ENCODE results near the gene LZTS2.

The LZTS2 gene

DNA sequence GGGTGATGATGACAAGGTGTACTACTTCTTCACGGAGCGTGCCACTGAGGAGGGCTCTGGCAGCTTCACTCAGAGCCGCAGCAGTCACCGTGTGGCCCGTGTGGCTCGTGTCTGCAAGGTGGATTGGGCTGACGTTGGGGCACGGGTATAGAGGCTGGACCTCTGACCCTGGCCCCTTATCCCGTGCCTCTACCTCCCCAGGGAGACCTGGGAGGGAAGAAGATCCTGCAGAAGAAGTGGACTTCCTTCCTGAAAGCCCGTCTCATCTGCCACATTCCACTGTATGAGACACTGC, 20.8 kb upstream of the LZTS2 start:
- H3K4me3 ChIP-seq (ENCODE audit: low read length) = no peak overlapping the region
- no peak for DNase-seq (ENCODE audit: low read depth)
- no peak for TF ChIP-seq CTCF (conservative IDR thresholded peaks at IDR 0.05; ENCODE audit: low read length)

- TF ChIP-seq CTCF (conservative IDR thresholded peaks at IDR 0.05; ENCODE audit: low read length) = no peak
- no peak for DNase-seq (ENCODE audit: low read depth)
- H3K4me3 ChIP-seq (ENCODE audit: low read length) = no peak overlapping the region
Observed at GRCh38 chr10:100979791-100980272, 19.8 kb upstream of the LZTS2 start.

DNA sequence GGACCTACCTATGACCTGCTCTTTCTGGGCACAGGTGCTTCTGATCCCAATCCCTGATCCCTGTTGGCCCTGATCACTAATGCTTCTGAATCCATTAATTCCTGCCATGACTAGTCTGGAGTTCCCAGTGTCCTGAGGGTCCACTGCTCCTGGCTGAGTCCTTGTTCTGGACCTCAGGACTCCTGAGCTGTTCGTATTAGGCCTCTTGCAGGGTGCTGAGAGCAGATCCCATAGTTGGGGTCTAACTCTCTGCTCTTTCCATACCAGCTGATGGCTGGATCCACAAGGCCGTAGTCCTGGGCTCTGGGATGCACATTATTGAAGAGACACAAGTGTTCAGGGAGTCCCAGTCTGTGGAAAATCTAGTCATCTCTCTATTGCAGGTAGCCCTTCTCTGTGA, 19.3 kb upstream of the LZTS2 start:
- H3K4me3 ChIP-seq (ENCODE audit: low read length) = no peak overlapping the region
- TF ChIP-seq CTCF (conservative IDR thresholded peaks at IDR 0.05; ENCODE audit: low read length) = no peak
- DNase-seq (ENCODE audit: low read depth) = no peak

DNA sequence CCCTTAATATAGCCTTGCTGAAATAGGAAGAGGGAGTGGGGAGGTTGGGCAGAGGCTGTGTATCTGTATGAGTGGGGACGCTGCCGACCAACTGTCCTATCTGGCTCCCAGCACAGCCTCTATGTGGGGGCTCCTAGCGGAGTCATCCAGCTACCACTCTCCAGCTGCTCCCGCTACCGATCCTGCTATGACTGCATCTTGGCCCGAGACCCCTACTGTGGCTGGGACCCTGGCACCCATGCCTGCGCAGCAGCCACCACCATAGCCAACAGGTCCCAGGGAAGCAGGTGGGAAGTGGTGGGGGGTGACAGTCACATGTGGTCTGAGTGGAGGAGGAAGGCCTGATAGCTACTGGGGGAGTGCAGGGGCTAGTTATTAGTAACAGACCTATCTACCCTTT, 18.9 kb upstream of the LZTS2 start:
- DNase-seq (ENCODE audit: low read depth) = no peak
- H3K4me3 ChIP-seq (ENCODE audit: low read length) = no peak overlapping the region
- TF ChIP-seq CTCF (conservative IDR thresholded peaks at IDR 0.05; ENCODE audit: low read length) = no peak

- no peak for TF ChIP-seq CTCF (conservative IDR thresholded peaks at IDR 0.05; ENCODE audit: low read length)
- no peak for DNase-seq (ENCODE audit: low read depth)
- no peak overlapping the region for H3K4me3 ChIP-seq (ENCODE audit: low read length)
Observed at GRCh38 chr10:100981178-100981772, 18.3 kb upstream of the LZTS2 start.

DNA sequence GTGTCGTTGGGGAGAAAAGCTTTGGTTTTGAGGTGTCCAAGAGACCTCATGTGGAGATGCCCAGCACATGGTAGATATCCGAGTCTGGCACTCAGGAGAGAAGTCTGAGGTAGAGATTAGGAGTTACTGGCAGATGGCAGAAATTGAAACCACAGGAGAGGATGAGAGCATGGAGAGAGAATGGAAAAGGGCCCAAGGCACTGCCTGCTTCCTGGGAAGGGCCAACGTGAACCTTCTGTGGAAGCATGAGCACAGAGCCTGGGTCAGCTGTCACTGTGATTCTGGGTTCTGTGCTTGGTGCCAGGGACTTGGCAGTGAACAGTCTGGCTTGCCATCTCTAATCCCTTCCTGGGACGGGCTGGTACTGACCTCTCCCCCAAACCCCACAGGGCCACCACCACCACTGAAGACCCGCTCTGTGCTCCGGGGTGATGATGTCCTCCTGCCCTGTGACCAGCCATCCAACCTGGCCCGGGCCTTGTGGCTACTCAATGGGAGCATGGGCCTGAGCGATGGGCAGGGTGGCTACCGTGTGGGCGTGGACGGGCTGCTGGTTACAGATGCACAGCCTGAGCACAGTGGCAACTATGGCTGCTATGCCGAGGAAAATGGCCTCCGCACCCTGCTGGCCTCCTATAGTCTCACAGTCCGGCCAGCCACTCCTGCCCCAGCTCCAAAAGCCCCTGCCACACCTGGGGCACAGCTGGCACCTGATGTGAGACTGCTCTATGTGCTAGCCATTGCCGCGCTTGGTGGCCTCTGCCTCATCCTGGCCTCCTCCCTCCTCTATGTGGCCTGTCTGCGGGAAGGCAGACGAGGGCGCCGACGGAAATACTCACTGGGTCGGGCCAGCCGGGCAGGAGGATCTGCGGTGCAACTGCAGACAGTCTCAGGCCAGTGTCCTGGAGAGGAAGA, 16.4 kb upstream of the LZTS2 start:
- no peak for TF ChIP-seq CTCF (conservative IDR thresholded peaks at IDR 0.05; ENCODE audit: low read length)
- H3K4me3 ChIP-seq (ENCODE audit: low read length) = no peak overlapping the region
- DNase-seq (ENCODE audit: low read depth) = no peak

Data from AG10803 (cell line).